Measurements from ENCODE around the gene TNNT1.

GRCh38 chr19:55198651-55199050 lies 49.6 kb upstream of the TNNT1 start:
- TF ChIP-seq EZH2 (optimal IDR thresholded peaks at IDR 0.05; ENCODE audit: low read depth, low read length): no peak
- TF ChIP-seq, protein P1, sequence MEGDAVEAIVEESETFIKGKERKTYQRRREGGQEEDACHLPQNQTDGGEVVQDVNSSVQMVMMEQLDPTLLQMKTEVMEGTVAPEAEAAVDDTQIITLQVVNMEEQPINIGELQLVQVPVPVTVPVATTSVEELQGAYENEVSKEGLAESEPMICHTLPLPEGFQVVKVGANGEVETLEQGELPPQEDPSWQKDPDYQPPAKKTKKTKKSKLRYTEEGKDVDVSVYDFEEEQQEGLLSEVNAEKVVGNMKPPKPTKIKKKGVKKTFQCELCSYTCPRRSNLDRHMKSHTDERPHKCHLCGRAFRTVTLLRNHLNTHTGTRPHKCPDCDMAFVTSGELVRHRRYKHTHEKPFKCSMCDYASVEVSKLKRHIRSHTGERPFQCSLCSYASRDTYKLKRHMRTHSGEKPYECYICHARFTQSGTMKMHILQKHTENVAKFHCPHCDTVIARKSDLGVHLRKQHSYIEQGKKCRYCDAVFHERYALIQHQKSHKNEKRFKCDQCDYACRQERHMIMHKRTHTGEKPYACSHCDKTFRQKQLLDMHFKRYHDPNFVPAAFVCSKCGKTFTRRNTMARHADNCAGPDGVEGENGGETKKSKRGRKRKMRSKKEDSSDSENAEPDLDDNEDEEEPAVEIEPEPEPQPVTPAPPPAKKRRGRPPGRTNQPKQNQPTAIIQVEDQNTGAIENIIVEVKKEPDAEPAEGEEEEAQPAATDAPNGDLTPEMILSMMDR (IDR thresholded peaks at IDR 0.05; ENCODE audit: low read length): no peak
- TF ChIP-seq EZH2phosphoT487 (IDR thresholded peaks at IDR 0.05; ENCODE audit: low read length): no peak
